Activated CD4-positive, alpha-beta T cell treated with anti-CD3 and anti-CD28 coated beads for 24 hours (primary cell): ENCODE measurements around the gene CS.
"Not testable (repeated sequence)": the region's sequence is repeated elsewhere in the genome, so short reads cannot be mapped to it uniquely, and the experiment has no call there.

Experiments used
- DNase-seq, 2 donors: peaks; one replicate each; pipeline ENCODE4 v3.0.0-alpha.2; 2020; ENCODE audit warnings: low read depth in 2 of 2

The CS gene

DNA sequence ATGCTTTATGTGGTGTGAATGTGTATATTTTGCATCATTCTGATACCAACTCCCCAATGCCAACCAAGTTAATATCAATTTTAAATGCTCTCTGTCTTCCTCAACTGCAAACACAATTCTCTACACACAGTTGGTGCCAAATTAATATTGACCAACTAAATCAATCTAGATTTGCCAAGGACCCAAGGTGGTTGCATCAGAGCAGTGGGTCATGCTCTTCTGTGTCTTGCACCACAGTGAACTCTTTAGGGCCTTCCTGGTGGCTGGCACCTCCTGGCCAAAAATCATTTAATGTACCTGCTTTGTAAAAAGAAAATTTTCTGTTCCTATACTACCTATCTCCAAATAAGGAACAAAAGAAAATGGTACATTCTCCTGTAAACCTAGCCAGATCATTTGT is 19.3 kb downstream of the CS start:
- DNase-seq, result no peak

DNA sequence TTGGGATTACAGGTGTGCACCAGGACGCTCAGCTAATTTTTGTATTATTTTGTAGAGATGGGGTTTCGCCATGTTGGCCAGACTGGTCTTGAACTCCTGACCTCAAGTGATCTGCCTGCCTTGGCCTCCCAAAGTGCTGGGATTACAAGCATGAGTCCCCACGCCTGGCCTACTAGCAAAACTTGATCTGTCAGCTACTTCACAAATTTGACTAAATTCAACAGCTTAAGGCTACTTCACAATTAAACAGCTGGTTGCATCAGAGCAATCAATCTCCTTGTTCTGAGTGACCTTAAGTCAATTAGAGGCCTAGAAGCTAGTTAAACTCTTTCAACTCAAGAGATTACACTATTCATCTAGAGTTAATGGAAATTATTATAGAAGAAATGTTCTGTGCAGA is 21.2 kb downstream of the CS start:
- no peak for DNase-seq

DNA sequence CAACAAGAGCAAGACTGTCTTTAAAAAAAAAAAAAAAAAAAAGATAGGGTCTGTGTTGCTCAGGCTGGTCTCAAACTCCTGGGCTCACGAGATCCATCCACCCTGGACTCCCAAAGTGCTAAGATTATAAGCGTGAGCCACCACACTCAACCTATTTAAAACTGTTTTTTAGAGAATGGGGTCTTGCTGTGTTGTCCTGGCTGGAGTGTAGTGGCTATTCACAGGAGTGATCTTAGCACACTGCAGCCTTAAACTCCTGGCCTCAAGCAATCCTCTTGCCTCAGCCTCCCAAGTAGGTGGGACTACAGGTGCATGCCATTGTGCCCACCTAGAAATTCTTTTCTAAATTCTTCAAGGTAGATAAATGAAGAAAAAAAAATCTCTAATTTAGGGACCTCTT is 25.8 kb downstream of the CS start:
- no peak for DNase-seq

DNA sequence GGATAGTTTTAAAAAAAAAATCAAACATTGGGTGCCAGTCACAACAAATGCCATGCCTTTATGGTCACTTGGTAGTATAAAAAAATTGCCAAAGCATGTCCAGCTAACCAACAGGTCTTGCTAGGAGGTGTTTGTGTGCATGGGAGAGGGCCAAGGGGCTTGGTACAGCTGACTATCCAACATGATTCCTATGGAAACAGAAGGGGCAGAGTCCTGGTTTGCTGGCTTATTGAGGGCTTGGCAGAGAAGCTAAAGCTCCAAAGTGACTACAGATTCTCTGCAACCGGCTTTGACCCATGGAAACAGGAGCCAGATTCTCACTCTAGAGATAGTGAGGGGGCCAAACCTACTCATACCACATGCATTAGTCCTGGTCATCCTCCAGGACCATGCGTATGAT is 27.7 kb downstream of the CS start:
- not testable (repeated sequence) for DNase-seq

DNA sequence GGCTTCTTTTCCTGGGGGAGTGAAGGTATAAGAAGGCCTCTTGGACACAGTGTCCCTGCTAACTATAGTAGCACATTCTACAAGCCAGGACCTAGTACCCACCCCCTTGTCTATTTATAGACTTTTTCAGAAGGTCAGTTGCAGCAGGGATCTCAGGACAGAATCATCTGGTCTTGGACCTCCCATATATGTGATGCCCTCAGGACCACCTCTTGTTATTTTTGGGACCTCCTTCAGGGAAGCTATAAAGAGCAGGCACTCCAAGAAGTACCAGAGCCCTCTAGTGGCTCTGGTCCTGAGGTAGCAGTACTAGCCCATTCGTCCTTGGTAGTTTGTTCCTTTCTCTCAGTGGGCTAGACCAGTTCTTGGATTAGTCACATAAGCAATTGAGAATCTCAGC is 29.1 kb downstream of the CS start:
- DNase-seq, result no peak

DNA sequence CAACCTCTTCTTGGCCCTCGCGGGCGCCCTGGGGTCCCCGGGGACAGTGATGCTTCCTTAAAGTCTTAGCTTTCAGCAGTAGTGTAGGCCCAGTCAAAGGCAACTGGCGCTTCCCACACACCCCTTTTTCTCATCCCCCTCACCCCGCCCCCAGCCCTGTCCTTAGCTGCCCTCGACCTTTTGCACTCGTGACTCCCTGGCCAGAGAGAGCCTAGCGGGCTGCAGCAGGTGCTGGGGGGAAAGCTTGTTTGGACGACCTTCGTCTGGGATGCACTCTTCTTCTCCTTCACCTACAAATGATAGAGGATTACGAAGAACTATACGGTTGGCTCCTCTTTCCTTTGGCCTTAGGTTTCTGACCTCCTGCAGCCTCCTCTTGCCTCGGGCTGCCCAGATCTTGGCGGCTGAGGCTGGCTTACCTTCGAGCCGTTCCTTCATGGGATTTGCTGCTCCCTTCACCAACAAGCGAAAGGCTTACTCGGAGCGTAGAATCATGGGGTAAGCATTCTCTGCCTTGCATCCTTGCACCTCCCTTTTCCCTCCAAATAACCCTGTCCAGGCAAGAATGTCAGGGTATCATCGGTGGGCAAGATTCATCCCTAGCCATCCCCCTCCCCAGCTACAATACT is 32.6 kb downstream of the CS start:
- DNase-seq, result no peak

DNA sequence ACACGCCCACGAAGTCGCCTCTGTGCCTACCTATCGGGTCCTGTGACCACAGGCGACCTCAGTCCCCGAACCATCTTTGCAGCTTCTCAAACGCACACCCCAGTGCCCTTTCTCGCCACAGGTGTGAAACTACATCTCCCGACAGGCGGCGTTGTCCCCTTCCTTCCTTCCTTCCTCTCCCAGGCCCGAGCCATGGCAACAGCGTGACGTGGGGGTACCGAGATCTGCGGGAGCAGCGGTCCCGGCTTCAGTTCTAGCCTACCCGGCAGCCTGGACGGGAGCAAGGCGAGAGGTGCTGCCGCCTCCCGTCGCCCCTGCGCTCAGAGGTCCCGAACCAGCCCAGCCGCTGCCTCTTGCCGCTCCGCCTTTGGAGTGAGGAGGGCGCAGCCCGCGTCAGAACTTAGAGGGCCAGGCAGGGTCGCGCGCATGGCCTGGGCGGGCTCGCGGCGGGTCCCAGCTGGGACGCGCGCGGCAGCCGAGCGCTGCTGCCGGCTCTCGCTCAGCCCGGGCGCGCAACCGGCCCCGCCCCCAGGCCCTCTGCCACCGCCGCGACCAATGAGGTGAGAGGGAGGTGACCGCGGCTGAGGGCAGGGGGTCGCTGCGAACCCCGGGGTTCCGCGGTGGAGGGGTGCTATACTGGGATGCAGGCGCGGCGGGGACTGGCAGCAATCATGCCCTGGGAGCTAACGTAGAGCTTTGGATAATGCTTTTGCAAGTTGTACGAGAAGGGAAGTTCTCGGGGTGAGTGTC is 33.3 kb downstream of the CS start, which contains the start of gene COQ10A:
Gene COQ10A (plus strand): TSS at position 250 of the 750 bp plus-strand sequence. CDS start 177 bp downstream, at position 427.
- peak; percentile 74 to 79 for DNase-seq

DNA sequence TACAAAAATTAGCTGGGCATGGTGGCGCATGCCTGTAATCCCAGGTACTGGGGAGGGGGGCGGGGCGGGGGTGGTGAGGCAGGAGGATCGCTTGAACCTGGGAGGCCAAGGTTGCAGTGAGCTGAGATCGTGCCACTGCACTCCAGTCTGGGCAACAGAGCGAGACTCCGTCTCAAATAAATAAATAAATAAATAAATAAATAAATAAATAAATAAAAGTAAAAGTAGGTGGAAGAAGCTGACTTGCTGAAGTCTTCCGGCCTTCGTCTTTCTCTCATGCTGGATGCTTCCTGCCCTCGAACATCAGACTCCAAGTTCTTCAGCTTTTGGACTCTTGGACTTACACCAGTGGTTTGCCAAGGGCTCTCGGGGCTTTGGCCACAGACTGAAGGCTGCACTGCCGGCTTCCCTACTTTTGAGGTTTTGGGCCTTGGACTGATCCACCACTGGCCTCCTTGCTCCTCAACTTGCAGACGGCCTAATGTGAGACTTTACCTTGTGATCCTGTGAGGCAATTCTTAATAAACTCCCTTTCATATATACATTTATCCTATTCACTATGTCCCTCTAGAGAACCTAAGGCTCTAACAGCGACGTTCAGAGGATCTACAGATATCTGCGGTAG is 34.0 kb downstream of the CS start:
- DNase-seq, result not testable (repeated sequence)

DNA sequence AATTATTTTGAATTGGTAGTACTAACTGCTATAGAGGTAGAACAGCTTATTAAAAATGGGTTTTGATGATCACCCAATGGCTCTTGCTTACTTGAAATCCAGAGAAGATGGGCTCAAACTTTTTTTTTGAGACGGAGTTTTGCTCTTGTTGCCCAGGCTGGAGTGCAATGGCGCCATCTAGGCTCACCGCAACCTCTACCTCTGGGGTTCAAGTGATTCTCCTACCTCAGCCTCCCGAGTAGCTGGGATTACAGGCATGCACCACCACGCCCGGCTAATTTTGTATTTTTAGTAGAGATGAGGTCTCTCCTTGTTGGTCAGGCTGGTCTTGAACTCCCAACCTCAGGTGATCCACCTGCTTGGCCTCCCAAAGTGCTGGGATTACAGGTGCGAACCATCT is 37.2 kb downstream of the CS start:
- DNase-seq, result not testable (repeated sequence)

DNA sequence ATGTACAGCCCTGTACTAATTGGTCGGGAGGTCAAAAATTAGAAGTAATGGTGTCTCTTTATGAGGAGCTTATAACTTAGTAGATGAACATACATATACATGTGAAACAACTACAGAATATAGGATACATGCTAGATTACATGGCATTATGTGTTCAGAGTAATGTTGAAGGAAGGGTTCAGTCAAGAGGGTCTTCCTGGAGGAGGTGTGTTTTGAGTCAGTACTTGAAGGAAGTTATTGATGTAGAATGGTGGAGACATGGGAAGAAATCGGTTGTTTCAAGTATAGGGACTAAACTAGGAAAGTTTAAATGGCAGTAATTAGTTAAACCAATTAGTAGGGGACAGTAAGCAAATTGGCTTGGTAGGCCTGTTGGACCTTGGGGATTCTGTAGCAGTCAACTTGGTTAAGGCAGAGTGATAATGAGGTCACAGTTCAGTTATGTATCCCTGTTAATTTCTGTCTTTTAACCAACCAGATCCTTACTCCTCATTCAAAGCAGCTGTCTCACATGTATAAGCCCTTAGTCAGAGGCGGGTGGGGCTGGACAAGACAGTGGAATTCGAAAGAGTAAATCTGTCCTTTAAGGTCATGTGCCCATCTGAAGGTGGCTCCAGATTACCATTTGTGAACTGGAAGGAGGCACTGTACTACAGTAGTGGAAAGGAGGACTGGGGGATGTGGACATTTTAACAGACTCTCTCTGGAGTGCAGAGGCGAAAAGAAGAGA is 38.5 kb downstream of the CS start:
- DNase-seq, result no peak

DNA sequence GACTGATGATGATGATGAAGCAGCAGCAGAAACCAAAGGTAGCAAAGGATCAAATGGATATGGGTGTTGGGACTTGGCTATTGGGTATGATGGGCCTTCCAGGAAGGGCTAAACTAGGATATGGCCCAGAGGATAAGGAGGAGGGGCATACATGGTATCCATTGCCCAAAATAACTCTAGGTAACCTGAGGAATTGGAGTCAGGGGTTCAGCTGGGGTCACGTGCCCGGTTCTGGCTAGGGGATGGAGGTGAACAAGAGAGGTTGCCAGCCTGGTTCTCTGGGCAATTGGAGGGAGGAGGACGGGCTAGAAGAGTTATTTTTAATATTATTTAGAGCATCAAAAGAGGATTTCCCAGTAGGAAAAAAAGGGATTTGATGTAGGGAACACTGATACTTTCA is 39.2 kb downstream of the CS start:
- DNase-seq, result no peak

DNA sequence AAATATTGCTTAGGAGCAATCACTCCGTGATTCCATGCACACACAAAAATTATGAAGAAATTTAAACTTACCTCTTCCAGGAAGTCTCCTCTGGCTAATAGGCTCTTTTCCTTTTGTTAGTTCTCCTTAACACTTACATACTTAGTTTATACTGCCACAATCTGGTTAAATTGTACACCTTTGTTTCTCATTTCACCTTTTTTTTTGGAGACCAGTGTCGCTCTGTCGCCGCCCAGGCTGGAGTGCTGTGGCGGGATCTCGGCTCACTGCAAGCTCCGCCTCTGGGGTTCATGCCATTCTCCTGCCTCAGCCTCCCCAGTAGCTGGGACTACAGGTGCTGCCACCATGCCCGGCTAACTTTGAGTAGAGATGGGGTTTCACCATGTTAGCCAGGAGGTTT is 39.8 kb downstream of the CS start:
- DNase-seq, result no peak

DNA sequence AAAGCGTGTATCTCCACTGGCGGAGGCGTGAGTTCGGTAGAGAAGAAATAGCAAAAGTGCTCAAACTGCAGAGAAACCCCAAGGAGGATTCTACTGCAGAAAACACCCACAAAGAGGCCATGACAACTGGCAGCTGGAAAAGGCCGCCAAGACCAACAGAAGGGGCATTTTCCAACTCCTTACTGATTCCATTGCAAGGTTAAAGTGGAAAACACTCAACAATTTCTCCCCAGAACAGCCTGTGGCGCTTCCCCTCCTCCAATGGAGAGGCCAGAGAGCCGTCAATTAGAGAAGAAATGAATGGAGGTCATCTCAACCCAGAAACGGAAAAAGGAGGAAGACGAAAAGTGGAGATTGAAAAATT is 41.3 kb downstream of the CS start:
- no peak for DNase-seq

DNA sequence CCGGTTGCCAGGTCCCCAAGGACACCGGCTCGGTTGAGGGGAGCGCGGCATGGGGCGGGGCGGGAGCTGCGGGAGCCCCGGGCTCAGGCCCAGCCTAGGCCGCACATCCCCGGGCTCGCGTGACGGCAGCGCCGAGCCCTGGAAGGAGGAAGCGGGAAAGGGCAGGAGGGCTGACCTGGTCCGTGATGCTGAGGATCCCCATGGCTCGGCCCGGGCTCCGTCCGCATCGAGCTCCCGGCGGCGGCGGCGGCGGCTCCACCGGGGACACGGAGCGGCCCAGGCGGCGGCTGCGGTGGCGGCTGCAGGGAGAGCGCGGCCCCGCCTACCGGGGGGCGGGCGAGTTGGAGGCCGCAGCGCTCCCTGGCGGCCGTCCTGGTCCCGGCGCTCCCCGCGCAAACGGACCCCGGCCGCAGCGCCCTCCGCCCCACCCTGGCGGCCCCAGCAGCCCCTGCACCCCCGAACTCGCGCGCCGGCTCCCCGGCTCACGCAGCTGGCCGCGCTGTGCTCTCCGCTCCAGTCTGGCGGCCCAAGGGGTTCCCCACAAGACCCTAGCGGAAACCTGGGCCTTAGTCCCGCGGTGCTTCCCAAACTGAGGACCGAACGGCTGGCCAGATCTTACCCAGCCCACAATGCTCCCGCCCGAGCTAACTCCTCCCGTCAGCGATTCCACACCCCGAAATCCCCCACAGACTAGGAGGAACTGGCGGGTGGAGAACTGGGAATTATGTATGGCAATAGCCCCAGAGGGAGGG is 41.9 kb downstream of the CS start, which contains the start of gene ANKRD52:
Gene ANKRD52 (minus strand): TSS at position 317 of the 752 bp plus-strand sequence. CDS start 115 bp downstream, at position 202.
- DNase-seq, result peak; percentile 69 to 74

DNA sequence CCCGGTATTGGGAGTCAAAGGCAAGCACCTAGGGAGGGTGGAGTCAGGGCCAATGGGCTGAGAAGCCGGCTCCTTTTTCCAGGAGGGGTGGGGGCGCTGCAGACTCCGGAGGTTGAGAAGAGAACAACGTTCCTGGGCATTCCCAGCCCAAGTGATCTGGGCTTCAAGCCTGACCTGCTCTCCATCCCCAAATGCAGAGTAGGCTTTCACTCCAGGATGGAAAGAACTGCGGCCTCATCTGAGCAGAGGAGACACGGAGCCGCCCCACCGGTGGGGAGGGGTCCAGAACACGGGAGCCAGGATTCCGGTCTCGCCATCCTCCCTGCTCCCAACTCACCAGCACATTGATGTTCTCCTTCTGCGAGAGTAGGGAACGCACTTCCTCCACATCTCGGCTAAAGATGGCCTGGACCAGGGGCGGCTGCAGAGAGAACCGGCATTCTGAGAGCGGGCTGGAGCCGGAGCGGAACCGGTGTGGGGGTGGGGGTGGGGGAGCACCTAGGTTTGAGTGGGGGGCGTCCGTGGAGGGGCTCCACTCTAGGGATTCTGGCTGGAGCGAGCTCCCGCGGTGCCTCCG is 42.6 kb downstream of the CS start:
- no peak for DNase-seq

DNA sequence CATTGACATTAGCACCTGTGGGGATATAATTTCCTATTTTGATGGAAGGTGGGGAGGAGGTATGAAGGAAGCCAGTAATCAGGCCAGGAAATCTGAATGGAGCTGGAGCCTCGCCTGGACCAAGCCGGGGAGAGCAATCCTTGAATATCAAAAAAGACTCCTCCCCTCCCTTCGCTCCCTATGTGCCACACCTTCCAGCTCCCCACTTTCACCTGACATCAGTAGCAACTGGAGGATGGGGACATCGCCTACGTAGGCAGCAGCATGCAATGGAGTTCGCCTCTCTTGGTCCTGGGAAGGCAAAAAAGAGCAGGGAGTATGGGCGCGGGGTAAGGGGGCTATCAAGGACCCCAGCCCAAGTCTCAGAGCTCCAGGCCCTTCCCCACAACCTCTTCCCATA is 43.1 kb downstream of the CS start:
- no peak for DNase-seq

DNA sequence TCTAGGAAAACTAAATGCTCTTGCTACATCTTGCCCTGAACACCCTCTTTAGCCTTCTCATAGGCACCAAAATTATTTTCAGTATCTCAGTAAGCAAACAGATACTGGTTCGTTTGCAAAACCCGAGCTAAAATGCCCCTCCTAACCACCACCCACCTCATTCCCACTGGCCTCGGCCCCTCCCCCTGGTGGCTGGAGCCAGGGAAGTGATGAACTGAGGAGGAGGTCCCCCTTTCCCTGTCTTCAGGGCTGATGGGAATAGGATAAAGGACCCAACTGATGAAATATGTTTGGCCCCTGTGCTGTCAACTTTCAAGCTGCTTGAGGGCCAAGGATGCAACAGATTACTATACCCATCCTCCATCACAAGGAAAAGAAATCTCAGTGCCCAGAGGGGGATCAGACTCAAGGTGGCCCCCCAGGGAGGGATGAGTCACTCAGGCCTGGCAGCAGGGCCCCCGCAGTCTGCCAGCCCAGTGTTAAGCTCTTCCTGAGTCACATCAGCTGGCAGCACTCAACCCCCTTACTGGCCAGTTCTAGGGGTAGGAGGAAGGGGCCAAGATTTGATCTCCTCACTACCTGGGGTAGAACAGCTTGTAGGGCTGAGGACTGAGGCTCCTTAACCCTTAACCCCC is 43.7 kb downstream of the CS start:
- DNase-seq, result no peak

DNA sequence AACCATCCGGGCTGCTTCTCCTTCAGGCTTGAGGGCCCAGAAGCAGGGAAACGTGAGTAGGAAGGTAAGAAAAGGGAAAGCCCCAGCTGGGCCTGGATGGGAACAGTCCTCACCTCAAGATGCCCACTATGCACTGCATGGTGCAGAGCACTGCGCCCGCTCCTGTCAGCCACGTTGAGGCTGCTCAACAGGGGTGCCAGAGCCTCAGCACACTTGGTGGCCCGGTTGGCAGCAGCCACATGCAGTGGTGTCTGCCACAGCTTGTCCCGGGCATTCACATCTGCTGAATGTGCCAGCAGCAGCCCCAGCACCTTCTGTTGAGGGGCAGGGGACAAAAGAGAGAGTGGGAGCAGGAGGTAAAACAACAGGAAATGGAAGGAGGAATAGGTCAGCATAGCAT is 44.5 kb downstream of the CS start:
- DNase-seq, result no peak

DNA sequence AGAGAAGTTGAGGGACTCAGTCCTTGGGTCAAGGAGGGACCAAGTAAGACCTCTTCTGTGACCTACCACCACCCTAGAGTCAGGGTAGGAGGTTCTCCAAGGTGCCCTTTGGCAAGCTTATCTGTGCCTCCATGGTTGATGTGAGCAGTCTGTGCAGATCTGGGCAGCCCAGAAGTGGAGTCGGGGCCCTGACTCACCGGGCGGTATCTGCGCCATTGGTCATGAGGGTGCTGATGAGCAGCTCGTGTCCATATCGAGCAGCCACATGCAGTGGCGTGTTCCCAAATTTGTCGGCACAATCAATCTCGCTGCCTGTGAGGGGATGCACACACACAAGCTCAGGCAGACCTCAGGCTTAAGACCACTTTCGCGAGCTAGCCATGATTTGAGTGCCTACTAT is 47.0 kb downstream of the CS start:
- no peak for DNase-seq

DNA sequence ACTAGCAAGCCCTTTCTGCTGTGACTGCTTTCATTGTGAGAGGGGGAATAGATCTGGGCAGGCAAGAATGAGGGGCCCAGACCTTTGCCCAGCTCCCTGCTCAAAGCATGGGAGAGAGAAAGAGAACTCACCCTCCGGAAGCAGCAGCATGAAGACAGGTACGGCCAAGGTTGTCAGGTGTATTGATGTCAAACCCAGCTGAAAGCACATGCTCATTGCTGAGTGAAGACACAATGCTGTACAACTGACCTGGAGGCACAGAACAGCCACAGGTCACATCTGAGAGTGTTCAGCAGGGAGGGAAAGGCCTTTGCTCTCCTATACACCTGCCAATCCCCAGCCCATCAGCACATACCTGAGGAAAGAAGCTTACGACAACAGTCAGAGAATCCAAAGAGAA is 47.5 kb downstream of the CS start:
- DNase-seq, result no peak

DNA sequence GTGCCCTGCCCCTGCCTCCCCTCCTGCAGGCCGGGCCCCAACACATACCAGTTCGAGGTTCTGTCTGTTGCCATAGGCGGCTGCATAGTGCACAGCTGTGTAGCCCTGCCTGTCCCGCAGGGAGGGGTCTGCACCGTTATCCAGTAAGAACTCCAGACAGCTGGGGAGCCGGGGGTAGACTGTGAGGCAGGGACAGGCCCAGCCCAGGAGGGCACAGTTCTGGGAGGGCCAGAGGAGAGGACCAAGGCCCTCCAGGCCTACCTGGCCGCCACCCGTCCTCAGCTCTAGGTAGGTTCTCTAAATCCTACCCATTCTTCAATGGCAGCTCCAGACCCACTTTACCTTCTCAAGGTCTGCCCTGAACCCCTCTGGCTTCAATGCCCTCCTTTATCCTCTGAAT is 51.4 kb downstream of the CS start:
- no peak for DNase-seq
